HepG2 (cell line): ENCODE results near the gene ZNF365. TPM values are rescaled to one million over a fixed set of nuclear protein-coding genes. Genes with fewer than 3 reads are reported as not detected.

Experiments used
- ATAC-seq: fragments of 200-7000 bp; cut with Tn5 transposase; 3 replicates; pipeline ENCODE4 v1.9.1; 2020; ENCODE audit warnings: mild to moderate bottlenecking, moderate library complexity
- BruUV-seq: library from RNA; stranded (reverse); fragments of 400-500 nt; replicated peaks from 2 replicates; lab custom pipeline; 2021; lab: Mats Ljungman, UMichigan
- CTCF ChIA-PET: fragments of 300-600 bp; formaldehyde crosslinking; extraction: SDS; loops from one replicate; lab custom pipeline; 2021; ENCODE audit warnings: low total read pairs, inconsistent platforms, low intra/inter-chr PET ratio; lab: Yijun Ruan, JAX
- POLR2A ChIA-PET: fragments of 350-600 bp; sonication (Branson Sonifier 250); formaldehyde crosslinking; loops from one replicate; lab custom pipeline; 2020; ENCODE audit warnings: antibody characterized with exemption, inconsistent platforms; lab: Yijun Ruan, JAX
- DNase-seq: peaks from one replicate; pipeline ENCODE4 v3.0.0-alpha.2; 2015; ENCODE audit warnings: low spot score
- FAIRE-seq: peaks from 3 replicates; lab custom pipeline; 2011; peaks lifted over from hg19 to GRCh38; lab: Jason Lieb, UNC
- H2AFZ ChIP-seq: one replicate; pipeline ENCODE4 v1.6.1; 2011; ENCODE audit warnings: low read length, inconsistent platforms
- H3K27ac ChIP-seq: fragments of 300-600 bp; 3 replicates; pipeline ENCODE4 v1.8.0; 2011; ENCODE audit warnings: mixed run types, mild to moderate bottlenecking, mixed read lengths, low read length, inconsistent platforms; ENCODE audit not compliant: insufficient read depth; ENCODE audit errors: extremely low read length
- H3K27me3 ChIP-seq, 2 experiments: fragments of 200-600 bp in 1 of 2; 2 replicates in 1 of 2; 3 replicates in 1 of 2; pipeline versions ENCODE4 v1.6.0 to v1.8.0; 2011; ENCODE audit warnings: low read length in 2 of 2, mild to moderate bottlenecking in 2 of 2, moderate library complexity in 2 of 2, inconsistent platforms in 1 of 2; ENCODE audit not compliant: insufficient read depth in 2 of 2, control insufficient read depth in 1 of 2
- H3K36me3 ChIP-seq, 2 experiments: fragments of 200-600 bp in 1 of 2; replicated peaks in 1 of 2; 2 replicates in 1 of 2; 3 replicates in 1 of 2; pipeline versions ENCODE4 v1.5.1 to v1.8.0; 2011; ENCODE audit warnings: low read length in 2 of 2, inconsistent platforms in 1 of 2; ENCODE audit not compliant: insufficient read depth in 2 of 2, control insufficient read depth in 1 of 2
- H3K4me1 ChIP-seq: 2 replicates; pipeline ENCODE4 v1.5.1; 2012; ENCODE audit warnings: low read length, inconsistent platforms; ENCODE audit not compliant: insufficient read depth
- H3K4me2 ChIP-seq: 2 replicates; pipeline ENCODE4 v1.6.0; 2011; ENCODE audit warnings: low read depth, low read length, inconsistent platforms
- H3K4me3 ChIP-seq, 3 experiments: fragments of 200-600 bp in 1 of 3; sonication (generic), shearing (Covaris generic) in 1 of 3; replicated peaks in 1 of 3; 2 replicates each; pipeline ENCODE4 v1.5.1; 2011 to 2016; ENCODE audit warnings: low read length in 3 of 3, inconsistent platforms in 2 of 3, low read depth in 2 of 3, mild to moderate bottlenecking in 2 of 3, control low read depth in 1 of 3, mixed read lengths in 1 of 3; ENCODE audit not compliant: insufficient read depth in 1 of 3
- H3K79me2 ChIP-seq: one replicate; pipeline ENCODE4 v1.6.1; 2011; ENCODE audit warnings: low read length, inconsistent platforms; ENCODE audit not compliant: insufficient read depth
- H3K9ac ChIP-seq: 2 replicates; pipeline ENCODE4 v1.6.0; 2011; ENCODE audit warnings: mild to moderate bottlenecking, low read depth, low read length, inconsistent platforms; ENCODE audit not compliant: insufficient read depth
- H3K9me3 ChIP-seq: 2 replicates; pipeline ENCODE4 v1.5.1; 2012; ENCODE audit warnings: mild to moderate bottlenecking, low read length
- H4K20me1 ChIP-seq: 2 replicates; pipeline ENCODE4 v1.6.0; 2011; ENCODE audit warnings: inconsistent platforms, mild to moderate bottlenecking, low read length, moderate library complexity; ENCODE audit not compliant: insufficient read depth
- CBX1 ChIP-seq: IDR thresholded peaks from one replicate; pipeline ENCODE4 v1.6.1; 2016; ENCODE audit warnings: antibody characterized with exemption, low read depth
- ESRRA ChIP-seq: sonication (generic); formaldehyde crosslinking; IDR thresholded peaks from 2 replicates; pipeline ENCODE4 v1.5.1; 2020; ENCODE audit warnings: mild to moderate bottlenecking, low read depth, missing genetic modification reagents
- FOXJ3 ChIP-seq: sonication (generic); formaldehyde crosslinking; IDR thresholded peaks from 2 replicates; pipeline ENCODE4 v1.4.0; 2020; ENCODE audit warnings: missing genetic modification reagents, mild to moderate bottlenecking, borderline replicate concordance
- FOXP4 ChIP-seq: sonication (generic); formaldehyde crosslinking; IDR thresholded peaks from 2 replicates; pipeline ENCODE4 v1.4.0; 2020; ENCODE audit warnings: missing genetic modification reagents
- HMG20A ChIP-seq: IDR thresholded peaks from 2 replicates; pipeline ENCODE4 v1.6.1; 2016; ENCODE audit warnings: borderline replicate concordance
- IKZF1 ChIP-seq: fragments of 450-650 bp; IDR thresholded peaks from 2 replicates; pipeline ENCODE4 v1.7.1; 2016
- NONO ChIP-seq, 2 experiments: fragments of 450-650 bp in 1 of 2; sonication (generic) in 1 of 2; formaldehyde crosslinking in 1 of 2; IDR thresholded peaks in 1 of 2; conservative IDR thresholded peaks in 1 of 2; 2 replicates each; pipeline versions ENCODE4 v1.6.1 to v1.8.0; 2017 to 2022; ENCODE audit warnings: mild to moderate bottlenecking in 1 of 2, missing genetic modification reagents in 1 of 2, moderate library complexity in 1 of 2
- PHF5A ChIP-seq: IDR thresholded peaks from one replicate; pipeline ENCODE4 v1.6.1; 2018; ENCODE audit warnings: low read depth, missing genetic modification reagents; ENCODE audit not compliant: unreplicated experiment
- RCOR2 ChIP-seq: IDR thresholded peaks from 2 replicates; pipeline ENCODE4 v1.6.1; 2016; ENCODE audit warnings: missing biosample characterization, missing genetic modification reagents
- TGIF2 ChIP-seq: IDR thresholded peaks from 2 replicates; pipeline ENCODE4 v1.6.1; 2016; ENCODE audit warnings: control low read depth, missing compliant biosample characterization
- ZBTB38 ChIP-seq: sonication (generic); formaldehyde crosslinking; IDR thresholded peaks from 2 replicates; pipeline ENCODE4 v1.5.1; 2020; ENCODE audit warnings: mild to moderate bottlenecking, missing genetic modification reagents
- ZFP41 ChIP-seq: sonication (generic); formaldehyde crosslinking; IDR thresholded peaks from 2 replicates; pipeline ENCODE4 v1.4.0; 2020; ENCODE audit warnings: mild to moderate bottlenecking, missing genetic modification reagents, borderline replicate concordance
- ZKSCAN1 ChIP-seq: fragments of 150-350 bp; IDR thresholded peaks from 2 replicates; pipeline ENCODE4 v1.6.1; 2014; ENCODE audit warnings: low read length
- ZNF138 ChIP-seq: sonication (generic); formaldehyde crosslinking; IDR thresholded peaks from 2 replicates; pipeline ENCODE4 v1.5.0; 2020; ENCODE audit warnings: mild to moderate bottlenecking, low read depth, missing genetic modification reagents
- ZNF292 ChIP-seq: sonication (generic); formaldehyde crosslinking; IDR thresholded peaks from 2 replicates; pipeline ENCODE4 v1.8.1; 2022; ENCODE audit warnings: mild to moderate bottlenecking, low read depth, missing genetic modification reagents, borderline replicate concordance
- ZNF333 ChIP-seq: sonication (generic); formaldehyde crosslinking; IDR thresholded peaks from 2 replicates; pipeline ENCODE4 v1.4.0; 2020; ENCODE audit warnings: mild to moderate bottlenecking, missing genetic modification reagents, borderline replicate concordance
- ZNF430 ChIP-seq: sonication (generic); formaldehyde crosslinking; IDR thresholded peaks from 2 replicates; pipeline ENCODE4 v1.9.0; 2021; ENCODE audit warnings: mild to moderate bottlenecking, missing genetic modification reagents
- ZNF546 ChIP-seq: sonication (generic); formaldehyde crosslinking; conservative IDR thresholded peaks from 2 replicates; pipeline ENCODE4 v1.8.1; 2023; ENCODE audit warnings: mild to moderate bottlenecking, missing genetic modification reagents
- ZNF605 ChIP-seq: sonication (generic); formaldehyde crosslinking; IDR thresholded peaks from 2 replicates; pipeline ENCODE4 v1.8.0; 2022; ENCODE audit warnings: mild to moderate bottlenecking, missing genetic modification reagents
- ZNF616 ChIP-seq: sonication (generic); formaldehyde crosslinking; IDR thresholded peaks from 2 replicates; pipeline ENCODE4 v1.5.0; 2020; ENCODE audit warnings: low read depth, mild to moderate bottlenecking, missing genetic modification reagents
- ZNF652 ChIP-seq: IDR thresholded peaks from 2 replicates; pipeline ENCODE4 v1.6.1; 2016; ENCODE audit warnings: low read depth, borderline replicate concordance
- ZNF670 ChIP-seq: sonication (generic); formaldehyde crosslinking; IDR thresholded peaks from 2 replicates; pipeline ENCODE4 v1.8.0; 2022; ENCODE audit warnings: mild to moderate bottlenecking, missing genetic modification reagents, borderline replicate concordance
- ZNF746 ChIP-seq: sonication (generic); formaldehyde crosslinking; IDR thresholded peaks from 2 replicates; pipeline ENCODE4 v1.8.0; 2022; ENCODE audit warnings: mild to moderate bottlenecking, missing genetic modification reagents
- WGBS: methylation state at CpG from one replicate; pipeline ENCODE4 v1.1.6; 2017; ENCODE audit warnings: low lambda C conversion rate; 5-methylcytosine and 5-hydroxymethylcytosine counted together
- in situ Hi-C: cut with HindIII; loops from 2 replicates; pipeline ENCODE4 v1.10.0; 2017; ENCODE audit warnings: low pct_unique_long_range_greater_than_20kb; ENCODE audit not compliant: extremely low pct_ligation_motif_present
- intact Hi-C: fragments of 100-400 bp; cut with micrococcal nuclease; formaldehyde crosslinking; loops from one replicate; pipeline ENCODE4 v1.10.0; 2022; ENCODE audit not compliant: unreplicated experiment
- polyA plus RNA-seq, 8 experiments: library from polyadenylated mRNA; depleted of rRNA in 3 of 8; stranded (reverse) in 7 of 8; unstranded in 1 of 8; fragments of >200 nt; fragmentation: Illumina TruSeq in 4 of 8; extraction: Trizol in 4 of 8; gene quantifications; 2 replicates each; pipeline versions ENCODE4 v1.2.1 to v1.2.3, GENCODE V29; 2011 to 2016; ENCODE audit warnings: low read depth in 4 of 8, missing spikeins in 1 of 8, mixed read lengths in 1 of 8; ENCODE audit not compliant: insufficient read depth in 1 of 8
- total RNA-seq, 5 experiments: library from RNA; depleted of rRNA; stranded (reverse); fragments of >200 nt; fragmentation: Illumina TruSeq; extraction: Trizol; gene quantifications; 2 replicates each; pipeline ENCODE4 v1.2.3, GENCODE V29; 2016; ENCODE audit warnings: low read depth in 1 of 5

Gene ZNF365
- total and polyA plus RNA-seq, 2 of the 13 experiments (the other 11 are each of a cell fraction or from before 2014, with no cell fraction given) = not detected

DNA sequence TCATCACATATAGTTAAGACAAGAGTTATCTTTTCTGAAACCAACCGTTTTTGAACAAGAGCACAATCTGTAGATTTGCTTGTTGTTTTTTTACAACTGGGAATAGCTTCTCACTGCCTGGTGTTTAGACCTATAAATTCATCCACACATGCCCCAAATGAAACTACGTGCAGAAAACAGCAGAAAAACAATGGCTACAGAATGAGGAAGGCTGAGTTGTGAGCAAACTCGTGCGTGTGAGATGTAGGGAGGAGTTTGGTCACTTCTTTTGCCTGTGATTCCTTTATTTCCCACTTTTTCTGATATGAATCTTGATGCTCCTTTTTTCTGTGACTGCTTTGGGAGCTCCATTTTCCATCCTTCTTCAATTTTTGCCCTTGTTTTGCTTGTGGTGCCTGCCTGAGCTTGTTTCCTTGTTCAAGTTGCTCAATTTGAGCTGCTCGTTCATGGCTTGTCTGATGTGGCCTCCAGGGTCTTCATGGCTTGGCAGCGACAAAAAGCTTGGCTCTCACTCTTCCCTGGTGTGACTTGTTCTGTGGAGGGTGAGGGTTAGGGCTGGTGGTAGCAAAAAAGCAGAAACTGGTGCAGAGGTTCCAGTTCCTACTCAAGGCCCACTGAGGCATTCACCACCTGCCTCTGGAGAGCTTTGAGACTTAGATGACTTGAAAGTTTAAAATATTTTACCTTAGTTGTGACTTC is 76.9 kb downstream of the ZNF365 start (continued):
- TF ChIP-seq ZNF292 (CRISPR knock-in tag) (no peak), PHF5A (CRISPR knock-in tag) (no peak), ZNF333 (CRISPR knock-in tag) (no peak)

GRCh38 chr10:62451611-62451975 is 77.4 kb downstream of the ZNF365 start:
- TF ChIP-seq ZBTB38 (CRISPR knock-in tag) (no peak), RCOR2 (no peak), ESRRA (CRISPR knock-in tag) (no peak), NONO (IDR thresholded peaks at IDR 0.05) (no peak), NONO (CRISPR knock-in tag; conservative IDR thresholded peaks at IDR 0.05) (no peak), ZFP41 (no peak), TGIF2 (CRISPR knock-in tag) (no peak), FOXP4 (no peak), FOXJ3 (CRISPR knock-in tag) (no peak), ZNF652 (CRISPR knock-in tag) (no peak), ZNF746 (CRISPR knock-in tag) (no peak), ZNF616 (CRISPR knock-in tag) (no peak), ZNF670 (no peak), IKZF1 (no peak), ZNF605 (CRISPR knock-in tag) (no peak), HMG20A (CRISPR knock-in tag) (no peak), ZNF138 (no peak), CBX1 (no peak), ZNF430 (CRISPR knock-in tag) (no peak), ZKSCAN1 (no peak), ZNF546 (no peak)
- Histone ChIP-seq H3K36me3 (no peaks in the 10 kb centered on the region), H3K4me3 (no peak overlapping the region), H2AFZ (no peak overlapping the region), H3K9ac (no peak overlapping the region), H3K79me2 (no peaks in the 10 kb centered on the region), H4K20me1 (no peaks in the 10 kb centered on the region), H3K4me2 (no peak overlapping the region), H3K9me3 (no peaks in the 10 kb centered on the region), H3K4me1 (no peaks in the 10 kb centered on the region), H3K27me3 (peaks cover 2 to 5% of the 10 kb centered on the region in 2 experiments; a peak in 4 of 5 replicates), H3K27ac (no peak overlapping the region)
- ChIA-PET POLR2A (no interaction called here), CTCF (no interaction called here)
- intact Hi-C loops (no loop called here), in situ Hi-C loops (no loop called here)
- ATAC-seq (no peak), FAIRE-seq (no peak), DNase-seq (no peak)
- WGBS = 0% methylated on average over 2 of the region's 2 CpGs
- BruUV-seq = no TSS peak
